ENCODE data around the gene ITIH3.

GRCh38 chr3:52790337-52790736, 4.3 kb upstream of the ITIH3 start:
- TF ChIP-seq EZH2 (IDR thresholded peaks at IDR 0.05; ENCODE audit: borderline replicate concordance, low read depth, low read length, poor library complexity, severe bottlenecking), result no peak
- no peak for TF ChIP-seq CTCF (conservative IDR thresholded peaks at IDR 0.05; ENCODE audit: low read depth, low read length)

All from A673 (cell line).